SK-MEL-5 (cell line): ENCODE results near the gene NIP7. TPM values are rescaled to one million over a fixed set of nuclear protein-coding genes. Genes with fewer than 3 reads are reported as not detected.

ENCODE experiments used
- DNase-seq: peaks from one replicate; pipeline ENCODE4 v3.0.0-alpha.2; 2016; ENCODE audit warnings: low read depth, low spot score
- in situ Hi-C: cut with HindIII; loops from 2 replicates; pipeline ENCODE4 v1.10.0; 2016; ENCODE audit warnings: low sequenced_read_pairs, high pct_unique_total_duplicates, low pct_unique_long_range_greater_than_20kb
- total RNA-seq: library from RNA; depleted of rRNA; stranded (reverse); fragments of >200 nt; shearing (Covaris generic); gene quantifications from 2 replicates; pipeline ENCODE4 v1.2.3, GENCODE V29; 2014; rRNA removed

Gene NIP7
- total RNA-seq, 1 experiment from 2014 or later = 34.1 TPM

DNA sequence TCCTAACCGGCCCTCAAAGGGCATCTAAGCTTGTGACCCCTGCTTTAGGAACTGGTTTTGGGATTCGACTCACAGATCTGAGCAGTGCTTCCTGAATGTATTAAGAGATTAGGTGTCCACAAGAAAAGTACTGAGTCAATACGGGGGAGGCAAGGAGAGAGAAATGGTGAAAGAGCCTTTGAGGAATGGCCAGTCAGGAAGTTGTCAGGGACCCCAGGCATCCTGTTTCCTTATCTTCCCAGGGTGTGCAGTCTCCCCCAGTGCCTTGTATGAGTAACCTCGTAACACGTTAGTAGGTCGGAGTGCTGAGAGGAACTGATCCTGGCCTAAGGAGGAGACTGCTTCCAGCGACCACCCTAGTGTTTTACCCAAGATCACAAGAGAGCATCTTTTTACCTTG, 28.4 kb downstream of the NIP7 start:
- no peak for DNase-seq
- in situ Hi-C loops = no loop called here

DNA sequence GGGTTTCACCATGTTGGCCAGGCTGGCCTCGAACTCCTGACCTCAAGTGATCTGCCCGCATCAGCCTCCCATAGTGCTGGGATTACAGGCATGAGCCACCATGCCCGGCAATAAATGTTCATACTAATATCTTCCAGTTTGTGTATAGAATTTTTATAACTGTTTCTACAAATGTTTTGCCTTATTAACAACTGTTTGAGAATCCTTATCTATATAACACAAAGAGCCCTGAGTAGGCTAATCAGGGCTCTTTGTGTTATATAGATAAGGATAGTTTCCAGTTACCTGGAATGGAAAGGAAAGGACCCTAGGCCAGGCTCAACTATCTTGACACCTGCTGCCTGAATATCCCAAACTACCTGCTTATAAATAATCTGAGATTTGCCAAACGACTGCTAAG, 29.3 kb downstream of the NIP7 start:
- in situ Hi-C loops = no loop called here
- DNase-seq = no peak

DNA sequence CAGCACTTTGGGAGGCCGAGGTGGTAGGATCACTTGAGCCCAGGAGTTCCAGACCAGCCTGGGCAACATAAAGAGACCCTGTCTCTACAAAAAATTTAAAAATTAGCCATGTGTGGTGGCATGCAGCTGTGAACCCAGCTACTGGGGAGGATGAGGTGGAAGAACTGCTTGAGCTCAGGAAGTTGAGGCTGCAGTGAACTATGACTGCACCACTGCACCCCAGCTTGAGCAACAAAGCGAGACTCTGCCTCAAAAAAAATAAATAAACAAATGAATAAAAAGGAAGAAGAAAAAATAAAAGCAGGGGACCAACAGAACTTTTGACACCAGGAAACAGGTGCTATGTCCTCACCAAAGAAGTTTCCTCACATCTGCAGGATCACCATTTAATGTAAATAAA, 32.0 kb downstream of the NIP7 start:
- in situ Hi-C loops = no loop called here
- no peak for DNase-seq

DNA sequence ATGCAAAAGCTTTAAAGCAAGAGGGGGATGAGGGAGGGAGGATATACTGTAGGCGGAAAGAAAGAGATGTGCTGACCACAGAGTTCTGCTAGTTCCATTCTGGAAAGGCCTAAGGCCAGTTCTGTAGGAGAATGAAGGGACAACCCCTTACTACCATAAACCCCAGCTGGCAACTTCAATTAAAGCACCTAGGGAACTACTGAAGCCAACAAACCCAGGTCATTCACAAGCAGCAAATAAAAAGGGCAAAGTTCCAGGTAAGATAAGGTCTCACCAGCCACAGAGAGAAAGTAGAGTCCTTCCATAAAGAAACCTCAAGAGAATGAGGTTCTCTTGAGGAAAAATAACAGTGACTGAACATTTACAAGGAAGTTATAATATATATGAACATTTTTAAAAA, 33.4 kb downstream of the NIP7 start:
- DNase-seq = no peak
- in situ Hi-C loops = no loop called here

DNA sequence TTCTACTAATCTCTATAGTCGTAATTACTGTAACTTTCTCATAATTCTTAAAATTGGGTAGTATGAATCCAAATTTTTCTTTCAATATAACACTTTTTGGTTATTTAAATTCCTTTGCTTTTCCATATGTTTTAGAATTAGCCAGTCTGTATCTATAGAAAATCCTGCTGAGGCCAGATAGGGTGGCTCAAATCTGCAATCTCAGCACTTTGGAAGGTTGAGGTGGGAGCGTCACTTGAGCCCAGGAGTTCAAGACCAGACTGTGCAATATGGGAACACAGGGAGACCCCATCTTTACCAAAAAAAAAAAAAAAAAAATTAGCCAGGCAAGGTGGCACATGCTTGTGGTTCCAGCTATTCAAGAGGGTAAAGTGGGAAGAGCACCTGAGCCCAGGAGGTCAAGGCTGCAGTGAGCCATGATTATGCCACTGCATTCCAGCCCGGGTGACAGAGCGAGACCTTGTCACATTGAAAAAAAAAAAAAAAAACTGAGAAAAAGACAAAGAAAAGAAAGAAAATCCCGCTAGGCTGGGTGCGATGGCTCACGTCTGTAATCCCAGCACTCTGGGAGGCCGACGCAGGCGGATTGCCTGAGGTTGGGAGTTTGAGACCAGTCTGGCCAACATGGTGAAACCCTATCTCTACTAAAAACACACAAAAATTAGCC, 37.0 kb downstream of the NIP7 start:
- in situ Hi-C loops = no loop called here
- DNase-seq = no peak

DNA sequence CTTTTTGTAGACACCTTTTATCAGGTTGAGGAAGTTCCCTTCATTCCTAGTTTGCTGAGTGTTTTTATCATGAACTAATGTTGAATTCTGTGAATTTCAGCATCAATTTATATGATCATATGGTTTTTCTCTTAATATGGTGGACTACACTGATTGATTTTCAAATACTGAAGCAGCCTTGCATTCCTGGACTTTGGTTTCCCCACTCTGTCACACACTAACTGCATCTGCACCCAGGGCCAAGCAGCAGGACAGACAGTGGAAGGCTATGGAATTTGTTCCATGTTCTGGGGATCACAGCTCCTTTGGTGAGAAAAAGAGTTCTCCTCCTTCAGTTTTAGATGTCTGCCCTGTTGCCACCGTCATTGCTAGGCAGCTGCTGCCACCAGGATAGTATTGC, 38.5 kb downstream of the NIP7 start:
- DNase-seq = no peak
- in situ Hi-C loops = no loop called here

DNA sequence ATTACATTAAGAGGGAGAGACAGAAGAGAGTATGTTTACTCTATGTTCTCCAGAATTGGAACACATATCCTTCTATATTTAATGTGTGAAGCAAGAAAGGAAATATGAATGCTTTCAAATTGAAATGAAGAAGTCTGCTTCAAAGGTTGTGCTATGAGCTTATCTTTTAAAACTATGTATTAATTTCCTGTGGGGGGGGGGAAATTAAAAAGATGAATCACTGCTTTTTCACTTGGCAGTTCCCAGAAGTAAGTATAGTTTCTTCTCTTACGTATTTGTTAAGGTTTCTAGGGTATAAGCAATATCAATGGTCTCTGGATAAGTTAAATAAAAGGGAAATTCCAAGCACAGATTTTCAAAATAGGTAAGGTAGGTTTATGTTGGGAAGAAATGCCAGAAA, 39.2 kb downstream of the NIP7 start:
- no peak for DNase-seq
- in situ Hi-C loops = no loop called here

DNA sequence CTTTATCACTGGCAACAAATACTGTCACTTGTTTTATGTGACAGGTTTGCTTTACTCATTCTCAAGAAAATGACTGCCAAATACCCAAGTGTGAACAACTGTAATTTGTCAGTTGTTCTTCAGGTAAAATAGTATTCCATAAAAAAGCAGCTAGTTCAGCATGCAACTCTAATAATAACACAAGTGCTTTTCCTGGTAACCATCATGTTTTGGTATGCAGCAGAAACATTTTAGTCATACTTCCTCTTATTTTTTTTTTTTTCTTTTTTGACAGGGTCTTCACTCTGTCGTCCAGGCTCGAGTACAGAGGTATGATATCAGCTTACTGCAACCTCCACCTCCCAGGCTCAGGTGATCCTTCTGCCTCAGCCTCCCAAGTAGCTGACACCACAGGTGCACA, 41.7 kb downstream of the NIP7 start:
- in situ Hi-C loops = no loop called here

DNA sequence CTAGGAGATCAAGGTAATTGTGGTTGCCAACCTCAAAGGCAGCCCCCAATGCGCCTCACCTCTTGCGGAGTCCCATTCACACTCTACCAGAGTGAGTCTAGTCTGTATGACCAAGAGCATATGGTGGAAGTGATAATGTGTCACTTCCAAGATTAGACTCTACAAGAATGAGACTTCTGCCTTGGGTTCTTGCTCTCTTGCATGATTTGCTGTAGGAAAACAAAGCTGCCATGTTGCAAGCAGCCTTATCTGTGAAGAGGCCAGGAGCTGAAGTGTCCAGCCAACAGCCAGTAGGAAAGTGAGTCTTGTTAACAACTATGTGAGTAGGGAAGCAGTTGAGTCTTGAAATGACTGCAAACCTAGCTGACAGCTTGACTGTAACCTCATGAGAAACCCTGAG, 42.8 kb downstream of the NIP7 start:
- in situ Hi-C loops = no loop called here
- DNase-seq = no peak

More for the DNA sequence above, 41.7 kb downstream of the NIP7 start:
- DNase-seq = no peak

DNA sequence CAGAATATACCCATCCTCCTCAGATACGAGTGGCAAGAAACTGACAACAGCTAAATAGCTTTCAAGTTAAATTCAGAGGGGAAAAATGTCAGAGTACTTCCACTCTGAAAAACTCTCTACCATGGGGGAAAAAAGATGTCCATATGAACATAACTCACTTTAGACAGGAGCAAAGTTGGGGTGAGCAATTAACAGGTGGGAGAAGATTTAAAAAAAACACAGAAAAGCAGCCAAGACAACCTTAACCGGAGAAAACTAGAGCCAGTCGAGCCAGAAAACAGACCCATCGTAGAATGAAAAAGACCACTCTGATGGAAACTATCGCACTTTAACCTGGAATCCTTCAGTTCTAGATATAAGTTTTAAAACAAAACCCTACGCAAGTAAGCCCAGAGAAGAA, 45.4 kb downstream of the NIP7 start:
- DNase-seq = no peak
- in situ Hi-C loops = no loop called here

DNA sequence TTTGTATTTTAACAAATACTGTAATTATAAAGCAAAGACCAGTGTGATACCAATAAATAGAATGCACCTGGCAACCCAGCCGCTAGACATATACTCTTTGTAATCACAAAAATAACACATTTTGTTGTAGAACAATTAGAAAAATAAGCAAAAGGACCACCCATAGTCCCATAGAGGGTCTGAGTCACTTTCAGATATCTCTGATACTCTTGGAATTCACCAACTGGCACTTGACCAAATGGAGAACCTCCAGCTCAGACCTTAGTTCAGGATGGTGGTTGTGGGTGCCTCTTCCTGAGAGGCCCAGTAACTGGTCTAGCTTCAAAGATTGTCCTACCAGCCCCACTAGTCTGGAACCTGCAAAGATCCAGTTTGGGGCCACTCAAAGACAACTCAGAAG, 47.0 kb downstream of the NIP7 start:
- in situ Hi-C loops = no loop called here

More for the DNA sequence above, 47.0 kb downstream of the NIP7 start:
- DNase-seq = no peak

Other genes with a start within 250 kb of the NIP7 start
- 0.05 and 0.32 TPM in 2 replicates for gene HAS3, start 234.1 kb upstream of the NIP7 start, total RNA-seq
- gene CHTF8, start 207.2 kb upstream of the NIP7 start, total RNA-seq = 70.5 and 80.5 TPM in 2 replicates
- 24.7 and 26.6 TPM in 2 replicates for gene UTP4, start 207.1 kb upstream of the NIP7 start, total RNA-seq
- gene SNTB2, start 152.6 kb upstream of the NIP7 start, total RNA-seq = 9.1 and 9.7 TPM in 2 replicates
- gene VPS4A, start 28.4 kb upstream of the NIP7 start, total RNA-seq = 19.5 and 22.4 TPM in 2 replicates
- 31.9 and 39.2 TPM in 2 replicates for gene PDF, start 9.2 kb upstream of the NIP7 start, total RNA-seq
- 38.5 and 45.0 TPM in 2 replicates for gene COG8, start 208 bp upstream of the NIP7 start, total RNA-seq
- gene TMED6, start 12.0 kb downstream of the NIP7 start, total RNA-seq = not detected in 2 replicates
- gene TERF2, start 46.2 kb downstream of the NIP7 start, total RNA-seq = 6.8 and 12.4 TPM in 2 replicates
- gene CYB5B, start 84.8 kb downstream of the NIP7 start, total RNA-seq = 102 and 123 TPM in 2 replicates
- 6.7 and 11.3 TPM in 2 replicates for gene NFAT5, start 226.2 kb downstream of the NIP7 start, total RNA-seq